Neural progenitor cell (in vitro differentiated cells): ENCODE results near the gene KDELR1. TPM values are rescaled to one million over a fixed set of nuclear protein-coding genes. Genes with fewer than 3 reads are reported as not detected.

Experiments used
- DNase-seq: peaks from one replicate; pipeline ENCODE4 v3.0.0-alpha.2; 2016; ENCODE audit warnings: low spot score
- H2AFZ ChIP-seq: fragments of 200-600 bp; sonication (generic); replicated peaks from 2 replicates; pipeline ENCODE4 v1.6.1; 2016; ENCODE audit warnings: antibody characterized with exemption
- H3F3A ChIP-seq: fragments of 200-600 bp; sonication (generic); 2 replicates; pipeline ENCODE4 v1.6.1; 2016; ENCODE audit warnings: antibody characterized with exemption, low read depth
- H3K27ac ChIP-seq: fragments of 200-600 bp; sonication (generic); 2 replicates; pipeline ENCODE4 v1.5.1; 2016; ENCODE audit warnings: mild to moderate bottlenecking
- H3K27me3 ChIP-seq: fragments of 200-600 bp; sonication (generic); 2 replicates; pipeline ENCODE4 v1.6.1; 2016; ENCODE audit warnings: mild to moderate bottlenecking, moderate library complexity
- H3K36me3 ChIP-seq: fragments of 200-600 bp; sonication (generic); 2 replicates; pipeline ENCODE4 v1.5.1; 2016
- H3K4me1 ChIP-seq: fragments of 200-600 bp; sonication (generic); 2 replicates; pipeline ENCODE4 v1.6.1; 2016; ENCODE audit warnings: mixed run types
- H3K4me2 ChIP-seq: fragments of 200-600 bp; sonication (generic); 2 replicates; pipeline ENCODE4 v1.6.1; 2016
- H3K4me3 ChIP-seq: fragments of 200-600 bp; sonication (generic); 2 replicates; pipeline ENCODE4 v1.5.1; 2016
- H3K79me2 ChIP-seq: fragments of 200-600 bp; sonication (generic); 2 replicates; pipeline ENCODE4 v1.6.1; 2016; ENCODE audit warnings: low read depth
- H3K9ac ChIP-seq: fragments of 200-600 bp; sonication (generic); 2 replicates; pipeline ENCODE4 v1.6.1; 2016
- H3K9me3 ChIP-seq: fragments of 200-600 bp; sonication (generic); 2 replicates; pipeline ENCODE4 v1.5.1; 2016; ENCODE audit warnings: low read depth
- H4K20me1 ChIP-seq: fragments of 200-600 bp; sonication (generic); 2 replicates; pipeline ENCODE4 v1.6.1; 2016; ENCODE audit warnings: low read depth
- H3K27ac Mint-ChIP-seq: 3 replicates; pipeline ENCODE4 v1.8.0; 2021; ENCODE audit warnings: mixed read lengths
- H3K27me3 Mint-ChIP-seq: 2 replicates; pipeline ENCODE4 v1.8.0; 2022; ENCODE audit warnings: low read depth, mild to moderate bottlenecking, inconsistent platforms, moderate library complexity, mixed read lengths; ENCODE audit not compliant: insufficient read depth
- H3K36me3 Mint-ChIP-seq: 3 replicates; pipeline ENCODE4 v1.8.0; 2021; ENCODE audit warnings: mixed read lengths
- H3K4me1 Mint-ChIP-seq: 3 replicates; pipeline ENCODE4 v1.8.0; 2021; ENCODE audit warnings: mixed read lengths
- H3K4me3 Mint-ChIP-seq: 3 replicates; pipeline ENCODE4 v1.8.0; 2021; ENCODE audit warnings: mild to moderate bottlenecking, moderate library complexity, mixed read lengths
- H3K9me3 Mint-ChIP-seq: 3 replicates; pipeline ENCODE4 v1.8.0; 2020; ENCODE audit warnings: mixed read lengths
- EZH2 ChIP-seq: fragments of 200-600 bp; sonication (generic); IDR thresholded peaks from 2 replicates; pipeline ENCODE4 v1.6.1; 2017; ENCODE audit warnings: antibody characterized with exemption, mild to moderate bottlenecking, moderate library complexity
- EZH2phosphoT487 ChIP-seq: fragments of 200-600 bp; sonication (generic); IDR thresholded peaks from 2 replicates; pipeline ENCODE4 v1.6.1; 2017; ENCODE audit warnings: antibody characterized with exemption
- total RNA-seq: library from RNA; depleted of rRNA; stranded (reverse); fragments of >200 nt; gene quantifications from 2 replicates; pipeline ENCODE4 v1.2.3, GENCODE V29; 2015; ENCODE audit warnings: low replicate concordance
- TF ChIP-seq, protein P1 (sequence below): fragments of 200-600 bp; sonication (generic); IDR thresholded peaks from 2 replicates; pipeline ENCODE4 v1.5.1; 2017; ENCODE audit warnings: antibody characterized with exemption, mild to moderate bottlenecking

The KDELR1 gene
- total RNA-seq, 1 donor from 2014 or later, result 106 TPM

DNA sequence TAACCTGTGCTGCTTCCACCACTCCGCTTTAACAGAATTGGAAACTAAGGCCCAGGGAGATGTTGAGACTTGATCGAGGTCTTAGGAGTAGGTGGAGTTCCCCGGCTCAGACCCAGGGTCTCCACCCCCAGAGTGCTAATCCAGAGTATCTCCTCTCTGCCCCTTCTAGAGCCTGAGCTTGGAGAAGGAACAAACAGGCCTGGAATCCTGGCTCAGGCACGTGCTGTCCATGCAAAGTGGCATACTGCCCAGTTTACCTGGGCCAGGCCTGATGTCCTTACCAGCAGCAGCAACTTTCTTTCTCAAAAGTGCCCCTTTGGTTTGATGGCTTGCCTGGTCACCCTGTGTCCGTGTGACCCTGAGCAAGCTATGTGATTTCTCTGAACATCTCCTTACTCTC is 23.5 kb downstream of the KDELR1 start:
- H3K27ac ChIP-seq, result no peak overlapping the region
- peaks cover 12% of the 10 kb centered on the region for H3F3A ChIP-seq
- H3K79me2 ChIP-seq, result no peaks in the 10 kb centered on the region
- TF ChIP-seq EZH2, result no peak
- TF ChIP-seq, protein P1, sequence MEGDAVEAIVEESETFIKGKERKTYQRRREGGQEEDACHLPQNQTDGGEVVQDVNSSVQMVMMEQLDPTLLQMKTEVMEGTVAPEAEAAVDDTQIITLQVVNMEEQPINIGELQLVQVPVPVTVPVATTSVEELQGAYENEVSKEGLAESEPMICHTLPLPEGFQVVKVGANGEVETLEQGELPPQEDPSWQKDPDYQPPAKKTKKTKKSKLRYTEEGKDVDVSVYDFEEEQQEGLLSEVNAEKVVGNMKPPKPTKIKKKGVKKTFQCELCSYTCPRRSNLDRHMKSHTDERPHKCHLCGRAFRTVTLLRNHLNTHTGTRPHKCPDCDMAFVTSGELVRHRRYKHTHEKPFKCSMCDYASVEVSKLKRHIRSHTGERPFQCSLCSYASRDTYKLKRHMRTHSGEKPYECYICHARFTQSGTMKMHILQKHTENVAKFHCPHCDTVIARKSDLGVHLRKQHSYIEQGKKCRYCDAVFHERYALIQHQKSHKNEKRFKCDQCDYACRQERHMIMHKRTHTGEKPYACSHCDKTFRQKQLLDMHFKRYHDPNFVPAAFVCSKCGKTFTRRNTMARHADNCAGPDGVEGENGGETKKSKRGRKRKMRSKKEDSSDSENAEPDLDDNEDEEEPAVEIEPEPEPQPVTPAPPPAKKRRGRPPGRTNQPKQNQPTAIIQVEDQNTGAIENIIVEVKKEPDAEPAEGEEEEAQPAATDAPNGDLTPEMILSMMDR, result no peak
- TF ChIP-seq EZH2phosphoT487, result no peak
- no peak for DNase-seq
- no peak overlapping the region for H3K9ac ChIP-seq
- Mint-ChIP-seq H3K27me3 (peaks cover 10% of the 10 kb centered on the region), H3K4me3 (no peak overlapping the region), H3K9me3 (no peaks in the 10 kb centered on the region), H3K36me3 (no peaks in the 10 kb centered on the region), H3K4me1 (peaks cover 28% of the 10 kb centered on the region), H3K27ac (no peak overlapping the region)
- peaks cover 4% of the 10 kb centered on the region for H3K4me1 ChIP-seq
- no peaks in the 10 kb centered on the region for H3K27me3 ChIP-seq
- H4K20me1 ChIP-seq, result no peaks in the 10 kb centered on the region
- no peak overlapping the region for H3K4me3 ChIP-seq
- H2AFZ ChIP-seq, result peak overlapping the region; percentile 37
- H3K4me2 ChIP-seq, result no peak overlapping the region
- H3K9me3 ChIP-seq, result no peaks in the 10 kb centered on the region
- H3K36me3 ChIP-seq, result no peaks in the 10 kb centered on the region

DNA sequence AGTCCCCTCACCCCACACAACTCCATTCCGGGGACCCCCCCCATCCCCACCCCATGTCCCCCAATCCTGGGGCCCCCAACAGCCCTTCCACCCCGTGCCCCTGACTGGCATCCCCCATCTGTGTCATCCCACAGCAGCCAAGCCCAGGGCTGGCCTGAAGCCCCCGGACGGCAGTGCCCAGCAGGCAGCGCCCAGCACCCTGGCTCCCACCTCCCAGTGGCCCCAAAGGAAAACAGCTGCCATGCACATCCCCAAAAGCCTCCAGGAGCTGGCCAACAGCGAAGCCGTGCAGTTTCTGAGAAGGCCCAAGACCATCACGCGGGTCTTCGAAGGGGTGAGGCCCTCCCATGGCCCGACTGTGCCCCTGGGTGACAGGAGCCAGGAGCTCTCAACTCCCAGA is 25.7 kb downstream of the KDELR1 start:
- Mint-ChIP-seq H3K4me1 (peaks cover 22% of the 10 kb centered on the region), H3K9me3 (no peaks in the 10 kb centered on the region)

DNA sequence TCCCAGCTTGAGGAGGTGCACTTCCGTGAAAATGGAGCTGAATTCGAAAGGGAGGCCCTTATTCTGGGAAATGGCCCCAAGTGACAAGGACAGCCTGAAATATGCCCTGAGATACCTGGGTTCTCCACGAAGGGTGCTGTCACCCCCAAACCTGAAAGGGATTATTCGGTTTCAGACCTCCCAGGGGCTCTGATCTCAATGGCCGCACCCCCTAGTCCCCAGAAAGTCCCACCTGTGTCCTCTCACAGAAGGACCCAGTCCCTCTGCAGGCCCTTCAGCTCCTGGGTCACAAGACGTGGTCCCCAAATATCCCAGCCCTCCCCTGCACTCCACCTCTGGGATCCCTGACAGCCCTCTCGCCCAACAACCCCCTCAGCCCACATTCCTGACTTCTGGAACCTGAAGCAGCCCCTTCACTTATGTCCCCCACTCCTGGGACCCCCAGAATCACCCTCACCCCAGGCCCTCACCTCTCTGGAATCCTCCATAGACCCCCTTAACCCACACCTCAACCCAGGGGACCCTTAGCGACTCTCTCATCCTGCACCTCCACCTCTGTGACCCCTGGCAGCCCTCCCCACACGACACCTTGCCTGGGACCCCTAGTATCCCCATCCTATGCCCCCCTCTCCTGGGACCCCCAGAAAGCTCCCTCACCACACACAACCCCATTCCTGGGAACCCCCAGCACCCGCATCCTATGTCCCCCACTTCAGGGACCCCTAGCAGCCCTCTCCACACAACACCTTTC is 26.6 kb downstream of the KDELR1 start:
- peaks cover 21% of the 10 kb centered on the region for H3K4me1 Mint-ChIP-seq
- H3K36me3 Mint-ChIP-seq, result no peaks in the 10 kb centered on the region
- no peak overlapping the region for H3K9ac ChIP-seq
- no peak overlapping the region for H3K27ac Mint-ChIP-seq
- no peaks in the 10 kb centered on the region for H3K9me3 ChIP-seq
- peaks cover 12% of the 10 kb centered on the region for H3K27me3 Mint-ChIP-seq
- H3K9me3 Mint-ChIP-seq, result no peaks in the 10 kb centered on the region
- H4K20me1 ChIP-seq, result no peaks in the 10 kb centered on the region
- no peak for DNase-seq
- H3K4me1 ChIP-seq, result peaks cover 4% of the 10 kb centered on the region
- no peak overlapping the region for H3K4me3 ChIP-seq
- TF ChIP-seq EZH2, result no peak
- TF ChIP-seq, protein P1, result no peak
- no peak for TF ChIP-seq EZH2phosphoT487
- H3F3A ChIP-seq, result peaks cover 15% of the 10 kb centered on the region
- peak overlapping the region; percentile 11 for H2AFZ ChIP-seq
- no peaks in the 10 kb centered on the region for H3K79me2 ChIP-seq
- peak overlapping the region; percentile 22 for H3K4me2 ChIP-seq
- H3K27me3 ChIP-seq, result no peaks in the 10 kb centered on the region
- no peak overlapping the region for H3K27ac ChIP-seq
- no peaks in the 10 kb centered on the region for H3K36me3 ChIP-seq
- peak overlapping the region; percentile 50 for H3K4me3 Mint-ChIP-seq

More for the DNA sequence above, 25.7 kb downstream of the KDELR1 start:
- TF ChIP-seq EZH2, result no peak
- TF ChIP-seq EZH2phosphoT487, result no peak
- TF ChIP-seq, protein P1, result no peak
- H3K27me3 ChIP-seq, result no peaks in the 10 kb centered on the region
- H3K4me3 ChIP-seq, result no peak overlapping the region
- no peak overlapping the region for H2AFZ ChIP-seq
- no peak overlapping the region for H3K9ac ChIP-seq
- H3K79me2 ChIP-seq, result no peaks in the 10 kb centered on the region
- peaks cover 4% of the 10 kb centered on the region for H3K4me1 ChIP-seq
- peaks cover 15% of the 10 kb centered on the region for H3F3A ChIP-seq
- DNase-seq, result no peak
- H4K20me1 ChIP-seq, result no peaks in the 10 kb centered on the region
- H3K27ac ChIP-seq, result no peak overlapping the region
- no peak overlapping the region for H3K4me2 ChIP-seq
- H3K36me3 Mint-ChIP-seq, result no peaks in the 10 kb centered on the region
- no peak overlapping the region for H3K27ac Mint-ChIP-seq
- H3K27me3 Mint-ChIP-seq, result peaks cover 12% of the 10 kb centered on the region
- no peaks in the 10 kb centered on the region for H3K9me3 ChIP-seq
- no peak overlapping the region for H3K4me3 Mint-ChIP-seq
- no peaks in the 10 kb centered on the region for H3K36me3 ChIP-seq
